SK-N-SH (cell line): ENCODE measurements around the gene SMPD2.

Experiments used
- CTCF ChIP-seq: fragments of 200-600 bp; sonication (generic); IDR thresholded peaks from 2 replicates; pipeline ENCODE4 v1.6.1; 2017; ENCODE audit warnings: antibody characterized with exemption, mild to moderate bottlenecking, moderate library complexity
- EP300 ChIP-seq, 2 experiments: IDR thresholded peaks; 2 replicates each; pipeline versions ENCODE4 v1.4.0 to v1.6.1; 2012; ENCODE audit warnings: borderline replicate concordance in 1 of 2, low read depth in 1 of 2, low read length in 1 of 2
- FOXM1 ChIP-seq: IDR thresholded peaks from 2 replicates; pipeline ENCODE4 v1.4.0; 2012; ENCODE audit warnings: low read depth, mild to moderate bottlenecking
- MXI1 ChIP-seq: IDR thresholded peaks from 2 replicates; pipeline ENCODE4 v1.6.1; 2012; ENCODE audit warnings: mild to moderate bottlenecking, low read depth, low read length, improper control_type of control experiment
- NFIC ChIP-seq: IDR thresholded peaks from 2 replicates; pipeline ENCODE4 v1.4.0; 2012; ENCODE audit warnings: borderline replicate concordance
- NRF1 ChIP-seq: IDR thresholded peaks from 2 replicates; pipeline ENCODE4 v1.6.1; 2012; ENCODE audit warnings: low read depth, mild to moderate bottlenecking, low read length
- RAD21 ChIP-seq: IDR thresholded peaks from 2 replicates; pipeline ENCODE4 v1.6.1; 2012; ENCODE audit warnings: mild to moderate bottlenecking, low read length
- RCOR1 ChIP-seq: fragments of 150-350 bp; IDR thresholded peaks from 2 replicates; pipeline ENCODE4 v1.6.1; 2017; ENCODE audit warnings: antibody characterized with exemption, low read length
- SIN3A ChIP-seq: IDR thresholded peaks from 2 replicates; pipeline ENCODE4 v1.6.1; 2012; ENCODE audit warnings: low read depth, mild to moderate bottlenecking, low read length, moderate library complexity, borderline replicate concordance
- YY1 ChIP-seq: IDR thresholded peaks from 2 replicates; pipeline ENCODE4 v1.4.0; 2012; ENCODE audit warnings: low read depth, mild to moderate bottlenecking
- TF ChIP-seq, protein P1 (sequence below): IDR thresholded peaks from 2 replicates; pipeline ENCODE4 v1.4.0; 2012; ENCODE audit warnings: low read depth, borderline replicate concordance

DNA sequence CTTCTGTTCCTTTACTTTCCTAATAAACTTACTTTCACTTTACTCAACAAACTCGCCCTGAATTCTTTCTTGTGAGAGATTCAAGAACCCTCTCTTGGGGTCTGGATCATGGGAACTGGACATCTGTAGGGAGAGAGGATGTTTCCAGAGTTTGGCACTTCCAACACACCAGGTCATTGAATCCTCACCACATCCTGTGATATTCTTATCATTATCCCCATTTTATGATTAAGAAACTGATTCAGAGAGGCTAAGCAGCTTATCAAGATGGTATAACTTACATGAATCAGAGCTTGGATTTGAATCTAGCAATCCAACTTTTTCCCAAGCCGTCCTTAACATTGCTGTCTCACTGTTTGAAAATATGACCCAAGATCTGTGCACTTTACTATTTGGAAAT, 15.6 kb upstream of the SMPD2 start:
- TF ChIP-seq, protein P1, sequence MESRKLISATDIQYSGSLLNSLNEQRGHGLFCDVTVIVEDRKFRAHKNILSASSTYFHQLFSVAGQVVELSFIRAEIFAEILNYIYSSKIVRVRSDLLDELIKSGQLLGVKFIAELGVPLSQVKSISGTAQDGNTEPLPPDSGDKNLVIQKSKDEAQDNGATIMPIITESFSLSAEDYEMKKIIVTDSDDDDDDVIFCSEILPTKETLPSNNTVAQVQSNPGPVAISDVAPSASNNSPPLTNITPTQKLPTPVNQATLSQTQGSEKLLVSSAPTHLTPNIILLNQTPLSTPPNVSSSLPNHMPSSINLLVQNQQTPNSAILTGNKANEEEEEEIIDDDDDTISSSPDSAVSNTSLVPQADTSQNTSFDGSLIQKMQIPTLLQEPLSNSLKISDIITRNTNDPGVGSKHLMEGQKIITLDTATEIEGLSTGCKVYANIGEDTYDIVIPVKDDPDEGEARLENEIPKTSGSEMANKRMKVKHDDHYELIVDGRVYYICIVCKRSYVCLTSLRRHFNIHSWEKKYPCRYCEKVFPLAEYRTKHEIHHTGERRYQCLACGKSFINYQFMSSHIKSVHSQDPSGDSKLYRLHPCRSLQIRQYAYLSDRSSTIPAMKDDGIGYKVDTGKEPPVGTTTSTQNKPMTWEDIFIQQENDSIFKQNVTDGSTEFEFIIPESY = no peak
- TF ChIP-seq CTCF (no peak), MXI1 (no peak), EP300 (IDR thresholded peaks at IDR 0.05; ENCODE audit: borderline replicate concordance in 1 of 2, low read depth in 1 of 2, low read length in 1 of 2) (no peak), YY1 (no peak), NRF1 (no peak), NFIC (no peak), FOXM1 (no peak), RCOR1 (no peak), RAD21 (no peak), SIN3A (no peak)
